PFSK-1 (cell line): Measurements from ENCODE around the gene GLCCI1.

ENCODE experiments used
- POLR2AphosphoS5 ChIP-seq: IDR thresholded peaks from 2 replicates; pipeline ENCODE4 v1.6.1; 2012; ENCODE audit warnings: low read depth, mild to moderate bottlenecking, control low read depth, low read length, moderate library complexity
- REST ChIP-seq, 2 experiments: IDR thresholded peaks; 2 replicates each; pipeline versions ENCODE4 v1.6.1 to v1.8.0; 2011 to 2012; ENCODE audit warnings: low read depth in 2 of 2, low read length in 2 of 2, control low read depth in 1 of 2, inconsistent platforms in 1 of 2, mild to moderate bottlenecking in 1 of 2, moderate library complexity in 1 of 2; ENCODE audit not compliant: insufficient read depth in 1 of 2

GRCh38 chr7:8092140-8092539, 123.5 kb downstream of the GLCCI1 start:
- TF ChIP-seq REST (IDR thresholded peaks at IDR 0.05; ENCODE audit: insufficient read depth in 1 of 2, low read depth in 2 of 2, low read length in 2 of 2) (no peak), POLR2AphosphoS5 (no peak)
